HG03135 (cell line): ENCODE results near the gene KLRG1.

Experiments
- ATAC-seq: cut with Tn5 transposase; IDR thresholded peaks from one replicate; pipeline ENCODE4 v1.9.1; 2021; ENCODE audit warnings: mild to moderate bottlenecking, moderate library complexity; ENCODE audit not compliant: unreplicated experiment

Gene KLRG1

GRCh38 chr12:9039397-9039977, 50.1 kb downstream of the KLRG1 start:
- no peak for ATAC-seq

- ATAC-seq = no peak
Measured at GRCh38 chr12:9040484-9041186, 51.3 kb downstream of the KLRG1 start.

GRCh38 chr12:9041321-9041720, 52.0 kb downstream of the KLRG1 start:
- ATAC-seq = no peak

GRCh38 chr12:9043766-9044165, 54.4 kb downstream of the KLRG1 start:
- ATAC-seq = no peak

- ATAC-seq = no peak
Measured at GRCh38 chr12:9047105-9047504, 57.8 kb downstream of the KLRG1 start.

- no peak for ATAC-seq
Measured at GRCh38 chr12:9048930-9049329, 59.6 kb downstream of the KLRG1 start.

GRCh38 chr12:9049520-9050133, 60.3 kb downstream of the KLRG1 start:
- ATAC-seq = no peak

- no peak for ATAC-seq
Measured at GRCh38 chr12:9050521-9051157, 61.3 kb downstream of the KLRG1 start.

- no peak for ATAC-seq
Measured at GRCh38 chr12:9051158-9051550, 61.8 kb downstream of the KLRG1 start.

GRCh38 chr12:9052610-9053009, 63.3 kb downstream of the KLRG1 start:
- no peak for ATAC-seq
